K562 (cell line): ENCODE results near the gene GOLGA5. TPM values are rescaled to one million over a fixed set of nuclear protein-coding genes. Genes with fewer than 3 reads are reported as not detected.

Experiments used
- ARID1B ChIP-seq: fragments of 450-650 bp; IDR thresholded peaks from 2 replicates; pipeline ENCODE4 v1.6.1; 2016; ENCODE audit warnings: antibody characterized with exemption, mild to moderate bottlenecking, inconsistent platforms
- DNMT1 ChIP-seq: fragments of 450-650 bp; IDR thresholded peaks from 2 replicates; pipeline ENCODE4 v1.6.1; 2016; ENCODE audit warnings: antibody characterized with exemption, mild to moderate bottlenecking
- ETV5 ChIP-seq: sonication (generic); formaldehyde crosslinking; IDR thresholded peaks from 2 replicates; pipeline ENCODE4 v1.4.0; 2020; ENCODE audit warnings: low read depth, mild to moderate bottlenecking, missing genetic modification reagents
- NR2C1 ChIP-seq, 2 experiments: fragments of 450-650 bp; IDR thresholded peaks; 2 replicates each; pipeline ENCODE4 v1.6.1; 2017; ENCODE audit warnings: mild to moderate bottlenecking in 2 of 2, antibody characterized with exemption in 1 of 2, inconsistent platforms in 1 of 2, missing compliant biosample characterization in 1 of 2, missing genetic modification characterization in 1 of 2
- ZNF133 ChIP-seq: fragments of 250-450 bp; sonication (Bioruptor Pico); IDR thresholded peaks from 2 replicates; pipeline ENCODE4 v1.4.0; 2020; ENCODE audit warnings: mild to moderate bottlenecking
- ZNF668 ChIP-seq: fragments of 250-450 bp; sonication (Bioruptor Pico); IDR thresholded peaks from 2 replicates; pipeline ENCODE4 v1.8.0; 2022; ENCODE audit warnings: mild to moderate bottlenecking, inconsistent platforms
- polyA plus RNA-seq, 8 experiments: library from polyadenylated mRNA; depleted of rRNA in 4 of 8; stranded (reverse) in 5 of 8; unstranded in 3 of 8; fragments of >200 nt; fragmentation: Nextera tagmentation in 2 of 8; fragmentation: Illumina TruSeq in 1 of 8; extraction: Ambion mirVana in 2 of 8; extraction: Trizol in 1 of 8; gene quantifications; 2 replicates each; pipeline versions ENCODE4 v1.2.1 to v1.2.3, GENCODE V29; 2011 to 2014; ENCODE audit warnings: inconsistent platforms in 1 of 8, missing spikeins in 1 of 8
- total RNA-seq, 7 experiments: library from RNA; depleted of rRNA in 6 of 7; stranded (reverse); fragments of >200 nt in 6 of 7; fragmentation: Illumina TruSeq in 2 of 7; extraction: Trizol in 2 of 7; gene quantifications; 2 replicates each; pipeline versions ENCODE4 v1.2.1 to v1.2.3, GENCODE V29; 2011 to 2021; ENCODE audit warnings: low replicate concordance in 1 of 7
- TF ChIP-seq, protein P1 (sequence below): sonication (generic); formaldehyde crosslinking; IDR thresholded peaks from 2 replicates; pipeline ENCODE4 v1.8.0; 2022; ENCODE audit warnings: mild to moderate bottlenecking, missing genetic modification reagents, borderline replicate concordance
- TF ChIP-seq, protein P2 (sequence below), 2 experiments: fragments of 250-450 bp in 1 of 2; fragments of 450-650 bp in 1 of 2; sonication (Bioruptor Pico) in 1 of 2; IDR thresholded peaks; 2 replicates each; pipeline versions ENCODE4 v1.6.1 to v1.8.0; 2016 to 2021; ENCODE audit warnings: mild to moderate bottlenecking in 2 of 2, moderate library complexity in 2 of 2, missing compliant biosample characterization in 1 of 2, missing genetic modification characterization in 1 of 2
- TF ChIP-seq, protein P3 (sequence below): sonication (generic); IDR thresholded peaks from 2 replicates; pipeline ENCODE4 v1.6.1; 2016
- TF ChIP-seq, protein P4 (sequence below): fragments of 450-650 bp; formaldehyde crosslinking; IDR thresholded peaks from 2 replicates; pipeline ENCODE4 v1.4.0; 2022; ENCODE audit warnings: mild to moderate bottlenecking, moderate library complexity

The GOLGA5 gene
- total and polyA plus RNA-seq, 9 of the 15 experiments (the other 6 are each of a cell fraction or from before 2014, with no cell fraction given), result 5.7 to 19.6 (median 12.7) TPM

DNA sequence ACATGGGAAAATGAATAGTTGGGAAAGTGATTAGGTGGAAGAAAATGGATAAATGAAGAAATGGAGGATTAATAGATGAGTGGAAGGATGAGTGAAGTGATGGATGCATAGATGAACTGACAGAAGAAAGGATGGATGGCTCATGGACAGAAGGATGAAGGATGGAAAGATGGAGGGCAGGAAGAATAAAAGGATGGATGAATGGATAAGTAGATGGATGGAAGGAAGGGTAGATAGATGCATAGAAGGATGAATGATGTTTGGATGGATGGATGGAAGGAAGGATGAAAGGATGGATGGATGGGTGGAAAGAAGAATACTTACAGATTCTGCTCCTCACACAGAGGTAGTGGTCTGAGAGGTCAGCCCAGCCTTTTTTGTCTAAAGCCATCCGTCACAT is 93.1 kb downstream of the GOLGA5 start (continued):
- TF ChIP-seq, protein P1, sequence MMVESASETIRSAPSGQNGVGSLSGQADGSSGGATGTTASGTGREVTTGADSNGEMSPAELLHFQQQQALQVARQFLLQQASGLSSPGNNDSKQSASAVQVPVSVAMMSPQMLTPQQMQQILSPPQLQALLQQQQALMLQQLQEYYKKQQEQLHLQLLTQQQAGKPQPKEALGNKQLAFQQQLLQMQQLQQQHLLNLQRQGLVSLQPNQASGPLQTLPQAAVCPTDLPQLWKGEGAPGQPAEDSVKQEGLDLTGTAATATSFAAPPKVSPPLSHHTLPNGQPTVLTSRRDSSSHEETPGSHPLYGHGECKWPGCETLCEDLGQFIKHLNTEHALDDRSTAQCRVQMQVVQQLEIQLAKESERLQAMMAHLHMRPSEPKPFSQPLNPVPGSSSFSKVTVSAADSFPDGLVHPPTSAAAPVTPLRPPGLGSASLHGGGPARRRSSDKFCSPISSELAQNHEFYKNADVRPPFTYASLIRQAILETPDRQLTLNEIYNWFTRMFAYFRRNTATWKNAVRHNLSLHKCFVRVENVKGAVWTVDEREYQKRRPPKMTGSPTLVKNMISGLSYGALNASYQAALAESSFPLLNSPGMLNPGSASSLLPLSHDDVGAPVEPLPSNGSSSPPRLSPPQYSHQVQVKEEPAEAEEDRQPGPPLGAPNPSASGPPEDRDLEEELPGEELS, result no peak
- TF ChIP-seq, protein P2, sequence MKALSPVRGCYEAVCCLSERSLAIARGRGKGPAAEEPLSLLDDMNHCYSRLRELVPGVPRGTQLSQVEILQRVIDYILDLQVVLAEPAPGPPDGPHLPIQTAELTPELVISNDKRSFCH (CRISPR knock-in tag; IDR thresholded peaks at IDR 0.05), result no peak
- TF ChIP-seq, protein P2 (tag; IDR thresholded peaks at IDR 0.05), result no peak
- TF ChIP-seq ZNF133 (CRISPR knock-in tag) (no peak), DNMT1 (no peak), ARID1B (no peak), ZNF668 (CRISPR knock-in tag) (no peak), NR2C1 (IDR thresholded peaks at IDR 0.05) (no peak), NR2C1 (tag; IDR thresholded peaks at IDR 0.05) (no peak), ETV5 (CRISPR knock-in tag) (no peak)
- TF ChIP-seq, protein P3, sequence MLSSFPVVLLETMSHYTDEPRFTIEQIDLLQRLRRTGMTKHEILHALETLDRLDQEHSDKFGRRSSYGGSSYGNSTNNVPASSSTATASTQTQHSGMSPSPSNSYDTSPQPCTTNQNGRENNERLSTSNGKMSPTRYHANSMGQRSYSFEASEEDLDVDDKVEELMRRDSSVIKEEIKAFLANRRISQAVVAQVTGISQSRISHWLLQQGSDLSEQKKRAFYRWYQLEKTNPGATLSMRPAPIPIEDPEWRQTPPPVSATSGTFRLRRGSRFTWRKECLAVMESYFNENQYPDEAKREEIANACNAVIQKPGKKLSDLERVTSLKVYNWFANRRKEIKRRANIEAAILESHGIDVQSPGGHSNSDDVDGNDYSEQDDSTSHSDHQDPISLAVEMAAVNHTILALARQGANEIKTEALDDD, result no peak
- TF ChIP-seq, protein P4, sequence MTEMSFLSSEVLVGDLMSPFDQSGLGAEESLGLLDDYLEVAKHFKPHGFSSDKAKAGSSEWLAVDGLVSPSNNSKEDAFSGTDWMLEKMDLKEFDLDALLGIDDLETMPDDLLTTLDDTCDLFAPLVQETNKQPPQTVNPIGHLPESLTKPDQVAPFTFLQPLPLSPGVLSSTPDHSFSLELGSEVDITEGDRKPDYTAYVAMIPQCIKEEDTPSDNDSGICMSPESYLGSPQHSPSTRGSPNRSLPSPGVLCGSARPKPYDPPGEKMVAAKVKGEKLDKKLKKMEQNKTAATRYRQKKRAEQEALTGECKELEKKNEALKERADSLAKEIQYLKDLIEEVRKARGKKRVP, result no peak
